Body of pancreas (tissue), 4 donors: ENCODE measurements around the gene BRD3OS.

Experiments used
- POLR2A ChIP-seq, 3 donors: fragments of 450-650 bp; IDR thresholded peaks; one replicate each; pipeline ENCODE4 v1.6.1; 2016; ENCODE audit warnings: antibody characterized with exemption in 3 of 3, mild to moderate bottlenecking in 2 of 3
- TF ChIP-seq, protein P1 (sequence below), 7 experiments: fragments of 450-650 bp in 4 of 7; fragments of 200-600 bp in 3 of 7; sonication (generic) in 3 of 7; IDR thresholded peaks; one replicate each; pipeline ENCODE4 v1.5.1; 2016 to 2019; ENCODE audit warnings: antibody characterized with exemption in 7 of 7

DNA sequence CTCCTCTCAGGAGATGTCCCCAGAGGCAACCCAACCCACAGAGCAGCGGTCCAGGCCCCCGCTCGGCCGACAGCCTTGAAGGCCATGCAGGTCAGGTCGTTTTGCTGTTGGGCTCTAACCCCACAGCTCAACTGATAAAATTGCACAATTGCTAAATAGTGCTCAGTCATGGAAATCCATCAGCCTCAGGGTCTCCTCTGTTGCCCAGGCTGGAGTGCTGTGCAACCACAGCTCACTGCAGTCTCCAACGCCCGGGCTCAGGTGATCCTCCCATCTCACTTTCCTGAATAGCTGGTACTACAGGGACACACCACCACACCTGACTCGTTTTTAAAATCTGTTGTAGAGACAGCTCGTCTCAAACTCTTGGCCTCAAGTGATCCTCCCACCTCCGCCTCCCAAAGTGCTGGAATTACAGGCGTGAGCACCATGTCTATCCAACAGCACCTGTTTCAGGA is 18.3 kb downstream of the BRD3OS start:
- TF ChIP-seq, protein P1, sequence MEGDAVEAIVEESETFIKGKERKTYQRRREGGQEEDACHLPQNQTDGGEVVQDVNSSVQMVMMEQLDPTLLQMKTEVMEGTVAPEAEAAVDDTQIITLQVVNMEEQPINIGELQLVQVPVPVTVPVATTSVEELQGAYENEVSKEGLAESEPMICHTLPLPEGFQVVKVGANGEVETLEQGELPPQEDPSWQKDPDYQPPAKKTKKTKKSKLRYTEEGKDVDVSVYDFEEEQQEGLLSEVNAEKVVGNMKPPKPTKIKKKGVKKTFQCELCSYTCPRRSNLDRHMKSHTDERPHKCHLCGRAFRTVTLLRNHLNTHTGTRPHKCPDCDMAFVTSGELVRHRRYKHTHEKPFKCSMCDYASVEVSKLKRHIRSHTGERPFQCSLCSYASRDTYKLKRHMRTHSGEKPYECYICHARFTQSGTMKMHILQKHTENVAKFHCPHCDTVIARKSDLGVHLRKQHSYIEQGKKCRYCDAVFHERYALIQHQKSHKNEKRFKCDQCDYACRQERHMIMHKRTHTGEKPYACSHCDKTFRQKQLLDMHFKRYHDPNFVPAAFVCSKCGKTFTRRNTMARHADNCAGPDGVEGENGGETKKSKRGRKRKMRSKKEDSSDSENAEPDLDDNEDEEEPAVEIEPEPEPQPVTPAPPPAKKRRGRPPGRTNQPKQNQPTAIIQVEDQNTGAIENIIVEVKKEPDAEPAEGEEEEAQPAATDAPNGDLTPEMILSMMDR (IDR thresholded peaks at IDR 0.05): no peak
- no peak for TF ChIP-seq POLR2A (IDR thresholded peaks at IDR 0.05)
